HUES6 (cell line): Measurements from ENCODE around the gene RAD18.

Experiments used
- H3K27ac ChIP-seq: 2 replicates; pipeline ENCODE4 v1.7.0; 2013; ENCODE audit warnings: low read depth, mild to moderate bottlenecking, low read length, inconsistent platforms
- H3K27me3 ChIP-seq: 2 replicates; pipeline ENCODE4 v1.6.1; 2013; ENCODE audit warnings: low read length; ENCODE audit not compliant: control insufficient read depth, insufficient read depth
- H3K36me3 ChIP-seq: 2 replicates; pipeline ENCODE4 v1.6.1; 2013; ENCODE audit warnings: low read length; ENCODE audit not compliant: control insufficient read depth, insufficient read depth
- H3K4me1 ChIP-seq: 2 replicates; pipeline ENCODE4 v1.6.1; 2013; ENCODE audit warnings: low read length; ENCODE audit not compliant: control insufficient read depth, insufficient read depth
- H3K4me3 ChIP-seq: 2 replicates; pipeline ENCODE4 v1.5.1; 2013; ENCODE audit warnings: low read depth, low read length
- H3K9ac ChIP-seq: one replicate; pipeline ENCODE4 v1.6.1; 2013; ENCODE audit warnings: mild to moderate bottlenecking, low read length
- H3K9me3 ChIP-seq: 2 replicates; pipeline ENCODE4 v1.6.1; 2013; ENCODE audit warnings: low read depth, low read length; ENCODE audit not compliant: control insufficient read depth, insufficient read depth

The RAD18 gene

GRCh38 chr3:8843347-8843746 is 119.9 kb downstream of the RAD18 start:
- H3K9me3 ChIP-seq = no peaks in the 10 kb centered on the region
- H3K9ac ChIP-seq = no peak overlapping the region
- H3K4me1 ChIP-seq = peaks cover 16% of the 10 kb centered on the region
- H3K27ac ChIP-seq = no peak overlapping the region
- no peak overlapping the region for H3K4me3 ChIP-seq
- no peaks in the 10 kb centered on the region for H3K36me3 ChIP-seq
- H3K27me3 ChIP-seq = no peaks in the 10 kb centered on the region

DNA sequence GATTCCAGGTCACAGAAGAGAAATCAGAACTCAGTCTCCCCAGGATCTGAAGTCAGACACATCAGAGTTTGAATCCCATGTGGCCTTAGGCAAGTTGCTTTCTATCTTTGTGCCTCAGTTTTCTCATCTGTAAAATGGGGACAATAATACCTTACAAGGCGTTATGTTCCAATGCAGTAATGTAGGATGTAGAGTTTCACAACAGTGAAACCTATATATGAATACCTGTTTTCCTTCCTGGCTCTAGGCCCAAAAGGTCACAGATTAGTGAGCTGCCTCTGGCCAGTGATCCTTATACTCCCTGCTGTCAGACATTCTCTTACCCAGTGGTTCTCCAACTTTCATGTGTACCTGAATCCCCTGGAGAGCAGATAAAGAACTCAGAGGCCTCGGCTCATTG is 121.0 kb downstream of the RAD18 start:
- Histone ChIP-seq H3K36me3 (no peaks in the 10 kb centered on the region), H3K9me3 (no peaks in the 10 kb centered on the region), H3K4me1 (peaks cover 16% of the 10 kb centered on the region), H3K27me3 (no peaks in the 10 kb centered on the region), H3K9ac (no peak overlapping the region), H3K4me3 (no peak overlapping the region), H3K27ac (no peak overlapping the region)

DNA sequence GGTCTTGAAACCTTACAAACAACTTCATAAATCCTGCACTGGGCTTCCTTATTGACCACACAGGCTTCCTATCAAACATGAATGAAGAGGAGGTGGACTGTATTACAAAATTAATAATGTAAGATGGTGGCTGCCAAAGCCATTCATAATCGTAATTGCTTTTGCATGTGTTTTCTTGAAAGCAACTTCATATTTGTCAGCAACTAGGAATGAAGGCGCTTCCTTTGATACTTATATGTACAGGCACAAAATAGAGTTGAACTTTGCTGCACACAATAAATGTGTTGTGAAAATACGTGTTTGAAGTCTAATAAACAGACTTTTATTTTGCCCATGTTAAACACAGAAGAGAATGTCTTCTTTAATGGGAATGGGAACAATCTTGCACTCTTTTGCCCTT is 121.8 kb downstream of the RAD18 start:
- Histone ChIP-seq H3K4me3 (no peak overlapping the region), H3K36me3 (no peaks in the 10 kb centered on the region), H3K9me3 (no peaks in the 10 kb centered on the region), H3K4me1 (peaks cover 12% of the 10 kb centered on the region), H3K27me3 (no peaks in the 10 kb centered on the region), H3K9ac (no peak overlapping the region), H3K27ac (no peak overlapping the region)

DNA sequence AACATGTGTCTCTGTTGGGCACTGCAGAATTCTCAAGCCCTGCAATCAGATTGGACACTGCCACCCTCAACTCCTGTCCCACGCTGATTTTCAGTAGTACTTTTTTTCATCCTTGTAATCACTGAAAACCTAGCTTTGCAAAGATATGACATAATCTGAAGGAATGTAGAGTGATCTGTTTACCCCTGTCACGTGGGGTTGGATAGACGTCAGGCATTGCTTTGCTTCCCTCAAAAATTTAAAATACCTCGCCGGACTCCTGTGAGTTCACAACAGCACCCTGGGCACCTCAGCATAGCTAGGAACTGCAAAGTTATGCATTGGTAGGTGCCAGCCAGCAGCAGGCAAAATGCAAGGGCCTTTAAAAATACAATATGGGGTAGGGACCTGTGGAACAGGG is 122.7 kb downstream of the RAD18 start:
- no peak overlapping the region for H3K4me3 ChIP-seq
- no peak overlapping the region for H3K27ac ChIP-seq
- H3K9me3 ChIP-seq = no peaks in the 10 kb centered on the region
- no peaks in the 10 kb centered on the region for H3K36me3 ChIP-seq
- H3K27me3 ChIP-seq = no peaks in the 10 kb centered on the region
- H3K9ac ChIP-seq = no peak overlapping the region
- peaks cover 3% of the 10 kb centered on the region for H3K4me1 ChIP-seq

GRCh38 chr3:8839607-8840325 is 123.5 kb downstream of the RAD18 start:
- Histone ChIP-seq H3K4me1 (no peaks in the 10 kb centered on the region), H3K36me3 (no peaks in the 10 kb centered on the region), H3K9me3 (no peaks in the 10 kb centered on the region), H3K4me3 (no peak overlapping the region), H3K9ac (no peak overlapping the region), H3K27ac (no peak overlapping the region), H3K27me3 (no peaks in the 10 kb centered on the region)

GRCh38 chr3:8838765-8839423 is 124.4 kb downstream of the RAD18 start:
- Histone ChIP-seq H3K4me1 (no peaks in the 10 kb centered on the region), H3K9ac (no peak overlapping the region), H3K27ac (no peak overlapping the region), H3K4me3 (no peak overlapping the region), H3K36me3 (no peaks in the 10 kb centered on the region), H3K9me3 (no peaks in the 10 kb centered on the region), H3K27me3 (no peaks in the 10 kb centered on the region)

GRCh38 chr3:8838234-8838633 is 125.0 kb downstream of the RAD18 start:
- Histone ChIP-seq H3K27ac (no peak overlapping the region), H3K9me3 (no peaks in the 10 kb centered on the region), H3K4me1 (no peaks in the 10 kb centered on the region), H3K36me3 (no peaks in the 10 kb centered on the region), H3K4me3 (no peak overlapping the region), H3K27me3 (no peaks in the 10 kb centered on the region), H3K9ac (no peak overlapping the region)

GRCh38 chr3:8837162-8837561 is 126.1 kb downstream of the RAD18 start:
- no peak overlapping the region for H3K9ac ChIP-seq
- H3K36me3 ChIP-seq = no peaks in the 10 kb centered on the region
- H3K4me1 ChIP-seq = no peaks in the 10 kb centered on the region
- no peaks in the 10 kb centered on the region for H3K27me3 ChIP-seq
- H3K9me3 ChIP-seq = no peaks in the 10 kb centered on the region
- no peak overlapping the region for H3K27ac ChIP-seq
- H3K4me3 ChIP-seq = no peak overlapping the region

GRCh38 chr3:8836096-8836495 is 127.2 kb downstream of the RAD18 start:
- Histone ChIP-seq H3K9me3 (no peaks in the 10 kb centered on the region), H3K36me3 (no peaks in the 10 kb centered on the region), H3K27me3 (no peaks in the 10 kb centered on the region), H3K4me1 (no peaks in the 10 kb centered on the region), H3K4me3 (no peak overlapping the region), H3K27ac (no peak overlapping the region), H3K9ac (no peak overlapping the region)

DNA sequence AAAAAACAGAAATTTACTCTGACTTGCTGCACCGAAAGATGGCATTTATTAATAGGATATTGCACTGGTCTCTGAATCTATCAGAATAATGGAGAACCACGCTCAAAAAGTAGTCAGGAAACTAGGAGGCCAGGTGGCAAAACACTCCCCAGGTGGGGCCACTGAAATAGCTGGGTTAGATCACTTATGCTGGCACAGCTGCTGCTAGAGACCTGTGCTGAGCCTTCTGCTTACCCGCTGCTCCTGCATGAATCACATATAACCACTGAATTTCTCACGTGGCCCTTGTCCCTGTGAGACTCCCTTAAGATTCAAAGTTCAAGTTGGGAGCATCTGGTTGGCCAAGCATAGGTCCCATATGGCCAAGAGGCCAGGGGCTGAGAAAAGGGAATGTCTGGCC is 127.9 kb downstream of the RAD18 start:
- H3K4me3 ChIP-seq = no peak overlapping the region
- H3K9ac ChIP-seq = no peak overlapping the region
- H3K27me3 ChIP-seq = no peaks in the 10 kb centered on the region

GRCh38 chr3:8834974-8835373 is 128.3 kb downstream of the RAD18 start:
- H3K27ac ChIP-seq = no peak overlapping the region
- H3K9me3 ChIP-seq = no peaks in the 10 kb centered on the region
- no peak overlapping the region for H3K9ac ChIP-seq
- H3K27me3 ChIP-seq = no peaks in the 10 kb centered on the region
- H3K4me3 ChIP-seq = no peak overlapping the region
- no peaks in the 10 kb centered on the region for H3K36me3 ChIP-seq
- H3K4me1 ChIP-seq = no peaks in the 10 kb centered on the region

More for the DNA sequence above, 127.9 kb downstream of the RAD18 start:
- Histone ChIP-seq H3K4me1 (no peaks in the 10 kb centered on the region), H3K36me3 (no peaks in the 10 kb centered on the region), H3K27ac (no peak overlapping the region), H3K9me3 (no peaks in the 10 kb centered on the region)
